DMS114 treated with DMSO at 0.1 percent for 48 hours (cell line): Measurements from ENCODE around the gene TYRP1.
"Not testable (repeated sequence)": the region's sequence is repeated elsewhere in the genome, so short reads cannot be mapped to it uniquely, and the experiment has no call there.

Experiments
- DNase-seq: peaks from one replicate; lab custom pipeline; 2025; ENCODE audit not compliant: unreplicated experiment; lab: John Stamatoyannopoulos, UW

Gene TYRP1

GRCh38 chr9:12693141-12693540, at the start of gene TYRP1:
Gene TYRP1, plus strand, starts transcription at chr9:12693385. Its CDS starts 612 bp downstream, at chr9:12693997.
- no peak for DNase-seq

- DNase-seq = no peak
These were observed 49.5 kb upstream of the TYRP1 start for GRCh38 chr9:12643686-12644085.

GRCh38 chr9:12648925-12649324, 44.3 kb upstream of the TYRP1 start:
- DNase-seq = no peak

- DNase-seq = no peak
These were observed 42.1 kb upstream of the TYRP1 start for GRCh38 chr9:12651125-12651524.

GRCh38 chr9:12652973-12653372, 40.2 kb upstream of the TYRP1 start:
- DNase-seq = no peak

GRCh38 chr9:12656803-12657202, 36.4 kb upstream of the TYRP1 start:
- no peak for DNase-seq

- no peak for DNase-seq
These were observed 36.0 kb upstream of the TYRP1 start for GRCh38 chr9:12657233-12657632.

GRCh38 chr9:12657998-12658397, 35.2 kb upstream of the TYRP1 start:
- DNase-seq = no peak

GRCh38 chr9:12658531-12659209, 34.5 kb upstream of the TYRP1 start:
- no peak for DNase-seq

GRCh38 chr9:12659220-12659619, 34.0 kb upstream of the TYRP1 start:
- DNase-seq = no peak

- no peak for DNase-seq
These were observed 26.4 kb upstream of the TYRP1 start for GRCh38 chr9:12666813-12667212.

GRCh38 chr9:12667892-12668291, 25.3 kb upstream of the TYRP1 start:
- no peak for DNase-seq

GRCh38 chr9:12670006-12670405, 23.2 kb upstream of the TYRP1 start:
- DNase-seq = no peak

- no peak for DNase-seq
These were observed 18.2 kb upstream of the TYRP1 start for GRCh38 chr9:12674961-12675360.

GRCh38 chr9:12677462-12678126, 15.6 kb upstream of the TYRP1 start:
- DNase-seq = not testable (repeated sequence)

GRCh38 chr9:12680341-12680740, 12.8 kb upstream of the TYRP1 start:
- DNase-seq = no peak

GRCh38 chr9:12680757-12681156, 12.4 kb upstream of the TYRP1 start:
- DNase-seq = no peak

- no peak for DNase-seq
These were observed 11.6 kb upstream of the TYRP1 start for GRCh38 chr9:12681620-12682019.

GRCh38 chr9:12684974-12685373, 8.2 kb upstream of the TYRP1 start:
- no peak for DNase-seq

- DNase-seq = no peak
These were observed 4.0 kb upstream of the TYRP1 start for GRCh38 chr9:12689233-12689632.

- DNase-seq = no peak
These were observed 828 bp downstream of the TYRP1 start for GRCh38 chr9:12694013-12694412.

- no peak for DNase-seq
These were observed 2.3 kb downstream of the TYRP1 start for GRCh38 chr9:12695474-12695873.
